HepG2 (cell line): ENCODE results near the gene SYVN1. TPM values are rescaled to one million over a fixed set of nuclear protein-coding genes. Genes with fewer than 3 reads are reported as not detected.
A peak's percentile ranks its signal among the peaks of the same experiment; 100 is the strongest.

Experiments used
- IRF2 ChIP-seq: IDR thresholded peaks from 2 replicates; pipeline ENCODE4 v1.6.1; 2018; ENCODE audit warnings: missing genetic modification reagents, missing compliant biosample characterization
- JUN ChIP-seq: sonication (generic); formaldehyde crosslinking; IDR thresholded peaks from 2 replicates; pipeline ENCODE4 v1.4.0; 2020; ENCODE audit warnings: mild to moderate bottlenecking, missing genetic modification reagents
- MAFK ChIP-seq, 2 experiments: IDR thresholded peaks in 1 of 2; conservative IDR thresholded peaks in 1 of 2; 2 replicates each; pipeline ENCODE4 v1.6.1; 2011; ENCODE audit warnings: improper control_type of control experiment in 2 of 2, low read length in 2 of 2
- MBNL3 ChIP-seq: fragments of 250-450 bp; sonication (Bioruptor Pico); conservative IDR thresholded peaks from 2 replicates; pipeline ENCODE4 v1.8.0; 2022; ENCODE audit warnings: mild to moderate bottlenecking, inconsistent platforms
- NBN ChIP-seq: fragments of 450-650 bp; conservative IDR thresholded peaks from 2 replicates; pipeline ENCODE4 v1.6.1; 2017
- NFKB2 ChIP-seq: sonication (generic); formaldehyde crosslinking; IDR thresholded peaks from 2 replicates; pipeline ENCODE4 v1.4.0; 2020; ENCODE audit warnings: missing genetic modification reagents, borderline replicate concordance
- NFRKB ChIP-seq: fragments of 450-650 bp; IDR thresholded peaks from 2 replicates; pipeline ENCODE4 v1.6.1; 2017
- STAG1 ChIP-seq: sonication (generic); formaldehyde crosslinking; IDR thresholded peaks from 2 replicates; pipeline ENCODE4 v1.4.0; 2020; ENCODE audit warnings: missing genetic modification reagents
- ZMYM2 ChIP-seq: sonication (generic); formaldehyde crosslinking; IDR thresholded peaks from 2 replicates; pipeline ENCODE4 v1.8.0; 2022; ENCODE audit warnings: mild to moderate bottlenecking, missing genetic modification reagents
- ZNF121 ChIP-seq: sonication (generic); formaldehyde crosslinking; IDR thresholded peaks from 2 replicates; pipeline ENCODE4 v1.5.0; 2020; ENCODE audit warnings: mild to moderate bottlenecking, missing genetic modification reagents
- ZNF326 ChIP-seq: sonication (generic); formaldehyde crosslinking; IDR thresholded peaks from 2 replicates; pipeline ENCODE4 v1.4.0; 2020; ENCODE audit warnings: missing genetic modification reagents, borderline replicate concordance
- ZNF550 ChIP-seq: sonication (generic); formaldehyde crosslinking; IDR thresholded peaks from 2 replicates; pipeline ENCODE4 v1.4.0; 2020; ENCODE audit warnings: mild to moderate bottlenecking, missing genetic modification reagents, borderline replicate concordance
- ZNF841 ChIP-seq: sonication (generic); formaldehyde crosslinking; IDR thresholded peaks from 2 replicates; pipeline ENCODE4 v1.8.1; 2023; ENCODE audit warnings: missing genetic modification reagents, borderline replicate concordance
- polyA plus RNA-seq, 8 experiments: library from polyadenylated mRNA; depleted of rRNA in 3 of 8; stranded (reverse) in 7 of 8; unstranded in 1 of 8; fragments of >200 nt; fragmentation: Illumina TruSeq in 4 of 8; extraction: Trizol in 4 of 8; gene quantifications; 2 replicates each; pipeline versions ENCODE4 v1.2.1 to v1.2.3, GENCODE V29; 2011 to 2016; ENCODE audit warnings: low read depth in 4 of 8, missing spikeins in 1 of 8, mixed read lengths in 1 of 8; ENCODE audit not compliant: insufficient read depth in 1 of 8
- total RNA-seq, 5 experiments: library from RNA; depleted of rRNA; stranded (reverse); fragments of >200 nt; fragmentation: Illumina TruSeq; extraction: Trizol; gene quantifications; 2 replicates each; pipeline ENCODE4 v1.2.3, GENCODE V29; 2016; ENCODE audit warnings: low read depth in 1 of 5
- TF ChIP-seq, protein P1 (sequence below), 2 experiments: sonication (generic) in 1 of 2; formaldehyde crosslinking in 1 of 2; IDR thresholded peaks; 2 replicates each; pipeline versions ENCODE4 v1.6.1 to v1.9.0; 2014 to 2022; ENCODE audit warnings: antibody characterized with exemption in 1 of 2, borderline replicate concordance in 1 of 2, inconsistent platforms in 1 of 2, low read depth in 1 of 2, missing genetic modification reagents in 1 of 2
- TF ChIP-seq, protein P2 (sequence below): sonication (generic); formaldehyde crosslinking; IDR thresholded peaks from 2 replicates; pipeline ENCODE4 v1.8.1; 2023; ENCODE audit warnings: mild to moderate bottlenecking, moderate library complexity, missing genetic modification reagents
- TF ChIP-seq, protein P3 (sequence below): sonication (generic); formaldehyde crosslinking; IDR thresholded peaks from 2 replicates; pipeline ENCODE4 v1.8.1; 2023; ENCODE audit warnings: missing genetic modification reagents, inconsistent platforms, borderline replicate concordance
- TF ChIP-seq, protein P4 (sequence below): sonication (generic); formaldehyde crosslinking; IDR thresholded peaks from 2 replicates; pipeline ENCODE4 v1.9.0; 2022; ENCODE audit warnings: missing genetic modification reagents, mild to moderate bottlenecking, borderline replicate concordance

SYVN1 gene
- total and polyA plus RNA-seq, 2 of the 13 experiments (the other 11 are each of a cell fraction or from before 2014, with no cell fraction given): 10.3 to 22.5 TPM

DNA sequence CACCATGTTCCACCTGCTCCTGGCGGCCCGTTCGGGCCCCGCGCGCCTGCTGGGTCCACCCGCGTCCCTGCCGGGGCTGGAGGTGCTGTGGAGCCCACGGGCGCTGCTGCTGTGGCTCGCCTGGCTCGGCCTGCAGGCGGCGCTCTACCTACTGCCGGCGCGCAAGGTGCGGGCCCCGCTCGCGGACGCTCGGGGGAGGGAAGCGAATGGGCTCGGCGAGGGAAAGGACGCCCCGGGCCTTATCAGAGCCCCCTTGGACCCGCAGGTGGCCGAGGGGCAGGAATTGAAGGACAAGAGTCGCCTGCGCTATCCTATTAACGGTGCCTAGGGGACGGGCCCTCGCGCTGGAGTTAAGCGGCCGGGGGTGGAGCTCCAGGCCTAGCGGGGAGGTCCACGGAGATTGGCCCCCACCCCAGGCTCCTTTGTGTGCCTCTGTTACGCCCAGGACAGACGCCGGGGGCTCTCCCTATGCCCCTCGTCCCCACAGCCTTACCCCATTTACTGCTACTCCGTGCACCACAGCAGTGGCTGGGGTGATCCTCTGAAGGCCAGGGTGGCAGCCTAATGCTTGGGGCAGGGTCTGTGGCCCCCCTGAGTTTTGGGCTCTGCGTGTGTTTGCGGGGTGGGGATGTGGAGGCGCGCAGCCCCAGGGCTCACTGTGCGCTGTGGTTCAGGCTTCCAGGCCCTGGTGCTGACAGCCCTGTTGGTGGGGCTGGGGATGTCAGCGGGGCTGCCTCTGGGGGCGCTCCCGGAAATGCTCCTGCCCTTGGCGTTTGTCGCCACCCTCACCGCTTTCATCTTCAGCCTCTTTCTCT lies 21.6 kb downstream of the SYVN1 start (continued):
- TF ChIP-seq, protein P1, sequence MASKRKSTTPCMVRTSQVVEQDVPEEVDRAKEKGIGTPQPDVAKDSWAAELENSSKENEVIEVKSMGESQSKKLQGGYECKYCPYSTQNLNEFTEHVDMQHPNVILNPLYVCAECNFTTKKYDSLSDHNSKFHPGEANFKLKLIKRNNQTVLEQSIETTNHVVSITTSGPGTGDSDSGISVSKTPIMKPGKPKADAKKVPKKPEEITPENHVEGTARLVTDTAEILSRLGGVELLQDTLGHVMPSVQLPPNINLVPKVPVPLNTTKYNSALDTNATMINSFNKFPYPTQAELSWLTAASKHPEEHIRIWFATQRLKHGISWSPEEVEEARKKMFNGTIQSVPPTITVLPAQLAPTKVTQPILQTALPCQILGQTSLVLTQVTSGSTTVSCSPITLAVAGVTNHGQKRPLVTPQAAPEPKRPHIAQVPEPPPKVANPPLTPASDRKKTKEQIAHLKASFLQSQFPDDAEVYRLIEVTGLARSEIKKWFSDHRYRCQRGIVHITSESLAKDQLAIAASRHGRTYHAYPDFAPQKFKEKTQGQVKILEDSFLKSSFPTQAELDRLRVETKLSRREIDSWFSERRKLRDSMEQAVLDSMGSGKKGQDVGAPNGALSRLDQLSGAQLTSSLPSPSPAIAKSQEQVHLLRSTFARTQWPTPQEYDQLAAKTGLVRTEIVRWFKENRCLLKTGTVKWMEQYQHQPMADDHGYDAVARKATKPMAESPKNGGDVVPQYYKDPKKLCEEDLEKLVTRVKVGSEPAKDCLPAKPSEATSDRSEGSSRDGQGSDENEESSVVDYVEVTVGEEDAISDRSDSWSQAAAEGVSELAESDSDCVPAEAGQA (IDR thresholded peaks at IDR 0.05; ENCODE audit: low read depth): no peak
- TF ChIP-seq, protein P1 (CRISPR knock-in tag; IDR thresholded peaks at IDR 0.05; ENCODE audit: borderline replicate concordance): 0 out of 2 replicates have a peak, but pooled peaks have one; percentile 44
- TF ChIP-seq ZMYM2 (peak; percentile 51), JUN (CRISPR knock-in tag) (no peak), NBN (no peak), MAFK (conservative IDR thresholded peaks at IDR 0.05 in 1 of 2, IDR thresholded peaks at IDR 0.05 in 1 of 2; ENCODE audit: low read length in 2 of 2) (no peak), STAG1 (CRISPR knock-in tag) (peak; percentile 44), ZNF841 (CRISPR knock-in tag) (no peak), IRF2 (0 out of 2 replicates have a peak, but pooled peaks have one; percentile 25), MBNL3 (CRISPR knock-in tag) (no peak), ZNF121 (CRISPR knock-in tag) (peak; percentile 30; the same call in 1 of the 2 replicates), NFKB2 (CRISPR knock-in tag) (peak; percentile 36; the same call in 1 of the 2 replicates), ZNF550 (CRISPR knock-in tag) (no peak), NFRKB (no peak), ZNF326 (CRISPR knock-in tag) (no peak)
- TF ChIP-seq, protein P2, sequence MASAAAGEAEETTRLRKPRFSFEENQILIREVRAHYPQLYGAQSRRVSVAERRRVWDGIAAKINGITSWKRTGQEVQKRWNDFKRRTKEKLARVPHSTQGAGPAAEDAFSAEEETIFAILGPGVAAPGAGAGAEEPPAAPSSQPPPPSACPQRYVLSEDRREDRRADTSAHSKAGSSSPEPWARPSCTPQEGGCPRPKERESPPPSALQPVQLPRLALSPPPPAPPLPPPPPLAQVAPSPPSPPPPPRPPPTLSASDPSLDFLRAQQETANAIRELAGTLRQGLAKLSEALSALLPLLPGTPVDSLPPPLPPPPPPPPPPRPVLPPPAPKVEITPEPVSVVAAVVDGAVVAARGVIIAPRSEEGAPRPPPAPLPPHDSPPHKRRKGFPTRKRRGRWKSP (CRISPR knock-in tag): peak; percentile 56; the same call in 1 of the 2 replicates
- TF ChIP-seq, protein P3, sequence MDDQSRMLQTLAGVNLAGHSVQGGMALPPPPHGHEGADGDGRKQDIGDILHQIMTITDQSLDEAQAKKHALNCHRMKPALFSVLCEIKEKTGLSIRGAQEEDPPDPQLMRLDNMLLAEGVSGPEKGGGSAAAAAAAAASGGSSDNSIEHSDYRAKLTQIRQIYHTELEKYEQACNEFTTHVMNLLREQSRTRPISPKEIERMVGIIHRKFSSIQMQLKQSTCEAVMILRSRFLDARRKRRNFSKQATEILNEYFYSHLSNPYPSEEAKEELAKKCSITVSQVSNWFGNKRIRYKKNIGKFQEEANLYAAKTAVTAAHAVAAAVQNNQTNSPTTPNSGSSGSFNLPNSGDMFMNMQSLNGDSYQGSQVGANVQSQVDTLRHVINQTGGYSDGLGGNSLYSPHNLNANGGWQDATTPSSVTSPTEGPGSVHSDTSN: no peak
- TF ChIP-seq, protein P4, sequence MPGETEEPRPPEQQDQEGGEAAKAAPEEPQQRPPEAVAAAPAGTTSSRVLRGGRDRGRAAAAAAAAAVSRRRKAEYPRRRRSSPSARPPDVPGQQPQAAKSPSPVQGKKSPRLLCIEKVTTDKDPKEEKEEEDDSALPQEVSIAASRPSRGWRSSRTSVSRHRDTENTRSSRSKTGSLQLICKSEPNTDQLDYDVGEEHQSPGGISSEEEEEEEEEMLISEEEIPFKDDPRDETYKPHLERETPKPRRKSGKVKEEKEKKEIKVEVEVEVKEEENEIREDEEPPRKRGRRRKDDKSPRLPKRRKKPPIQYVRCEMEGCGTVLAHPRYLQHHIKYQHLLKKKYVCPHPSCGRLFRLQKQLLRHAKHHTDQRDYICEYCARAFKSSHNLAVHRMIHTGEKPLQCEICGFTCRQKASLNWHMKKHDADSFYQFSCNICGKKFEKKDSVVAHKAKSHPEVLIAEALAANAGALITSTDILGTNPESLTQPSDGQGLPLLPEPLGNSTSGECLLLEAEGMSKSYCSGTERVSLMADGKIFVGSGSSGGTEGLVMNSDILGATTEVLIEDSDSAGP (CRISPR knock-in tag): peak; percentile 74; the same call in 1 of the 2 replicates
